Esophagus muscularis mucosa (tissue), 4 donors: ENCODE measurements around the gene FHL2. TPM values are rescaled to one million over a fixed set of nuclear protein-coding genes. Genes with fewer than 3 reads are reported as not detected.

Source experiments
- DNase-seq: peaks from one replicate; pipeline ENCODE4 v3.0.0-alpha.2; 2017; ENCODE audit errors: extremely low spot score
- H3K27ac ChIP-seq, 4 donors: fragments of 200-600 bp; sonication (generic); replicated peaks in 1 of 4; 1 replicate in 3 of 4; 2 replicates in 1 of 4; pipeline ENCODE4 v1.5.1; 2016 to 2019; ENCODE audit warnings: mild to moderate bottlenecking in 1 of 4
- H3K27me3 ChIP-seq, 4 donors: fragments of 200-600 bp; sonication (generic); one replicate each; pipeline versions ENCODE4 v1.5.1 to v1.6.0; 2016 to 2019
- H3K36me3 ChIP-seq, 4 donors: fragments of 200-600 bp; sonication (generic); one replicate each; pipeline ENCODE4 v1.5.1; 2016 to 2019
- H3K4me1 ChIP-seq, 4 donors: fragments of 200-600 bp; sonication (generic); one replicate each; pipeline ENCODE4 v1.5.1; 2016 to 2019
- H3K4me3 ChIP-seq, 4 donors: fragments of 200-600 bp; sonication (generic); 1 replicate in 2 of 4; 2 replicates in 2 of 4; pipeline ENCODE4 v1.5.1; 2016 to 2019; ENCODE audit warnings: mild to moderate bottlenecking in 4 of 4, moderate library complexity in 1 of 4
- H3K9me3 ChIP-seq, 4 donors: fragments of 200-600 bp; sonication (generic); 1 replicate in 3 of 4; 2 replicates in 1 of 4; pipeline ENCODE4 v1.5.1; 2016 to 2019
- CTCF ChIP-seq, 3 experiments: fragments of 200-600 bp in 2 of 3; fragments of 450-650 bp in 1 of 3; sonication (generic) in 2 of 3; IDR thresholded peaks; one replicate each; pipeline ENCODE4 v1.5.1; 2017 to 2019; ENCODE audit warnings: antibody characterized with exemption in 3 of 3, mild to moderate bottlenecking in 2 of 3, moderate library complexity in 1 of 3
- EP300 ChIP-seq: sonication (generic); formaldehyde crosslinking; IDR thresholded peaks from one replicate; pipeline ENCODE4 v1.6.1; 2017; ENCODE audit warnings: antibody characterized with exemption
- POLR2A ChIP-seq: fragments of 450-650 bp; IDR thresholded peaks from one replicate; pipeline ENCODE4 v1.6.1; 2017; ENCODE audit warnings: antibody characterized with exemption, moderate library complexity, mild to moderate bottlenecking, low read depth
- POLR2AphosphoS5 ChIP-seq, 2 donors: sonication (generic); formaldehyde crosslinking; IDR thresholded peaks; one replicate each; pipeline ENCODE4 v1.6.1; 2017; ENCODE audit warnings: antibody characterized with exemption in 2 of 2
- WGBS: methylation state at CpG from one replicate; pipeline ENCODE4 v1.1.5; 2018; 5-methylcytosine and 5-hydroxymethylcytosine counted together
- intact Hi-C: fragments of 100-400 bp; cut with DNase I; formaldehyde crosslinking; loops from one replicate; pipeline ENCODE4 v1.15.1; 2023
- total RNA-seq, 4 donors: library from RNA; depleted of rRNA; stranded (reverse); fragments of >200 nt; gene quantifications; one replicate each; pipeline versions ENCODE4 v1.1.0 to v1.2.1, GENCODE V29; 2016

Gene FHL2, protein sequence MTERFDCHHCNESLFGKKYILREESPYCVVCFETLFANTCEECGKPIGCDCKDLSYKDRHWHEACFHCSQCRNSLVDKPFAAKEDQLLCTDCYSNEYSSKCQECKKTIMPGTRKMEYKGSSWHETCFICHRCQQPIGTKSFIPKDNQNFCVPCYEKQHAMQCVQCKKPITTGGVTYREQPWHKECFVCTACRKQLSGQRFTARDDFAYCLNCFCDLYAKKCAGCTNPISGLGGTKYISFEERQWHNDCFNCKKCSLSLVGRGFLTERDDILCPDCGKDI
- 100 to 1,000 TPM in 1 of 4 donors, 10 to 100 TPM in 3; 81.8 to 114 (median 87.9) TPM for total RNA-seq

GRCh38 chr2:105398336-105399206 is at the start of gene FHL2:
FHL2 (minus strand) TSS chr2:105399051; CDS start chr2:105386516, 12,535 bp downstream.
- intact Hi-C loops = loop anchor here (10.0 kb wide), 1 partner anchor 626 kb away; no protein-coding TSS in a partner anchor
- H3K27ac ChIP-seq = peak within 1 kb of the TSS; percentile 81 to 95 (median 92)
- WGBS = 3% methylated on average over 46 of the region's 74 CpGs
- DNase-seq = no peak
- H3K27me3 ChIP-seq = peaks cover 0 to 14% (median 0%) of the 10 kb centered on the region in 4 donors
- H3K9me3 ChIP-seq = no peaks in the 10 kb centered on the region
- TF ChIP-seq CTCF (IDR thresholded peaks at IDR 0.05) = peak; percentile 35 to 64 (median 49)
- TF ChIP-seq EP300 = no peak
- TF ChIP-seq POLR2AphosphoS5 (IDR thresholded peaks at IDR 0.05) = peak; percentile 60 to 90
- peak; percentile 67 for TF ChIP-seq POLR2A
- H3K4me1 ChIP-seq = peaks cover 30 to 56% (median 49%) of the 10 kb centered on the region in 4 donors
- peak within 1 kb of the TSS; percentile 74 to 92 (median 80) for H3K4me3 ChIP-seq
- H3K36me3 ChIP-seq = peaks cover 0 to 22% (median 0%) of the 10 kb centered on the region in 4 donors

GRCh38 chr2:105447476-105447875 is 48.6 kb upstream of the FHL2 start:
- 92% methylated on average over 4 of the region's 4 CpGs for WGBS
- DNase-seq = no peak
- Histone ChIP-seq H3K27ac (no peak overlapping the region), H3K4me3 (no peak overlapping the region), H3K36me3 (no peaks in the 10 kb centered on the region), H3K4me1 (peaks cover 4 to 17% (median 13%) of the 10 kb centered on the region in 4 donors), H3K9me3 (no peaks in the 10 kb centered on the region), H3K27me3 (peaks cover 0 to 3% (median 0%) of the 10 kb centered on the region in 4 donors)
- no peak for TF ChIP-seq POLR2A
- no peak for TF ChIP-seq POLR2AphosphoS5 (IDR thresholded peaks at IDR 0.05)
- TF ChIP-seq CTCF (IDR thresholded peaks at IDR 0.05) = no peak
- TF ChIP-seq EP300 = no peak
- intact Hi-C loops = no loop called here

DNA sequence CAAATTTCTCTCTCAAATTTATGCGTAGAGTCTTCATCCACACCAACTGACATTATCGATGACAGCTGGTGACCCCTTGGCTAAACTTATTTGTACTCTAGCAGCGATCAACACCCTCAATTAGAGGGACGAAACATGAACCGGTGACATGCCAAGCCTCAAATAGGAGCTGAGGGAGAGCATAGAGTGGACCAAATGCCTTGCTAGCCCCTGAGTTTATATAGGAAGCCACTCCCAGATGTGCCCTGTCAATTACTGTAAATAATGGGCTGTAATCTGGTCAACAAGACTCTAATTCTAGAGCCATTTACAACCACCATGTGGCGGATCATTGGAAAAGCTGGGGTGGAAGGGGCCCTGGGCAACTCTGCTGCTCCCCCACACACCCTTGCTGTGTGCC is 47.6 kb upstream of the FHL2 start:
- TF ChIP-seq POLR2A (no peak), CTCF (IDR thresholded peaks at IDR 0.05) (no peak), EP300 (no peak), POLR2AphosphoS5 (IDR thresholded peaks at IDR 0.05) (no peak)
- DNase-seq = no peak
- no peaks in the 10 kb centered on the region for H3K9me3 ChIP-seq
- 81% methylated on average over 6 of the region's 6 CpGs for WGBS
- H3K36me3 ChIP-seq = no peaks in the 10 kb centered on the region
- H3K27ac ChIP-seq = no peak overlapping the region
- peaks cover 0 to 3% (median 0%) of the 10 kb centered on the region in 4 donors for H3K27me3 ChIP-seq
- H3K4me3 ChIP-seq = no peak overlapping the region
- peaks cover 4 to 17% (median 13%) of the 10 kb centered on the region in 4 donors for H3K4me1 ChIP-seq
- intact Hi-C loops = no loop called here

DNA sequence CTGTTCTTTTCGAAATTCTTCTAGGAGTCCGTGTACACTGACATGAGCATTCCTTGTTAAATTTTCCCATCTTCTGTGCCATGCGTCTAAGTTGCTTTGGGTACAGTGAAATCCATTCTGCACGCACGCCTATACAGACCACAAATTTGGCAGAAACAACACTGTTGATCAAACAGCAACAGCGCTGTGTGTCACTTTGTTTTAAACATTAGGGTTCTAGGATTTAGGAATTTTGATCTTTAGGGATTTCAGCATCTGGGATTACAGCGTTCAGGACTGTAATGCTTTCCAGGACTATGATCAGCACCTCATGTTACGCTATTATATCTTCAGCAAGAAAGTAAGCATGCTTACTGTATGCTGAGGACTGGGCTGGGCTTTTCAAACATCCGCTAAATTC is 47.1 kb upstream of the FHL2 start:
- Histone ChIP-seq H3K36me3 (no peaks in the 10 kb centered on the region), H3K4me3 (no peak overlapping the region), H3K4me1 (peaks cover 4 to 17% (median 13%) of the 10 kb centered on the region in 4 donors), H3K27me3 (peaks cover 0 to 3% (median 0%) of the 10 kb centered on the region in 4 donors), H3K9me3 (no peaks in the 10 kb centered on the region), H3K27ac (no peak overlapping the region)
- intact Hi-C loops = no loop called here
- TF ChIP-seq CTCF (IDR thresholded peaks at IDR 0.05) = no peak
- TF ChIP-seq EP300 = no peak
- TF ChIP-seq POLR2AphosphoS5 (IDR thresholded peaks at IDR 0.05) = no peak
- TF ChIP-seq POLR2A = no peak
- WGBS = 92% methylated on average over 9 of the region's 9 CpGs
- no peak for DNase-seq
